ENCODE data around the gene PELI2.
A peak's percentile ranks its signal among the peaks of the same experiment; 100 is the strongest.

PELI2 gene

GRCh38 chr14:56143025-56143424 is 24.8 kb downstream of the PELI2 start:
- H4K91ac ChIP-seq (ENCODE audit: low read length) = no peak overlapping the region
- H3K14ac ChIP-seq (ENCODE audit: low read length in 2 of 2) = no peak overlapping the region
- H3K36me3 ChIP-seq (ENCODE audit: control insufficient read depth in 1 of 2, insufficient read depth in 2 of 2, low read depth in 1 of 2, low read length in 2 of 2) = no peaks in the 10 kb centered on the region
- no peak overlapping the region for H3K27ac ChIP-seq (ENCODE audit: low read length, poor library complexity, severe bottlenecking)
- DNase-seq = no peak
- H3K4ac ChIP-seq (ENCODE audit: low read depth in 1 of 2, low read length in 2 of 2) = no peak overlapping the region
- H4K8ac ChIP-seq (ENCODE audit: low read length) = no peak overlapping the region
- no peak overlapping the region for H3K4me3 ChIP-seq (ENCODE audit: insufficient read depth in 1 of 2, low read depth in 1 of 2, low read length in 2 of 2)
- no peak overlapping the region for H3K18ac ChIP-seq (ENCODE audit: low read depth in 1 of 2, low read length in 2 of 2)
- no peak overlapping the region for H3K9ac ChIP-seq (ENCODE audit: low read length)
- no peak overlapping the region for H3K23ac ChIP-seq (ENCODE audit: low read length in 2 of 2)
- no peak overlapping the region for H2AK5ac ChIP-seq (ENCODE audit: low read length, severe bottlenecking)
- peaks cover 6% of the 10 kb centered on the region for H3K79me1 ChIP-seq (replicated peaks; ENCODE audit: low read length, poor library complexity, severe bottlenecking)
- H3K27me3 ChIP-seq (ENCODE audit: control insufficient read depth in 1 of 2, insufficient read depth in 1 of 2, low read length in 2 of 2) = no peaks in the 10 kb centered on the region
- H2BK15ac ChIP-seq (ENCODE audit: low read depth, poor library complexity, severe bottlenecking) = no peak overlapping the region
- no peaks in the 10 kb centered on the region for H3K9me3 ChIP-seq (ENCODE audit: control insufficient read depth, low read length)
- H2BK120ac ChIP-seq (ENCODE audit: low read depth, low read length) = no peak overlapping the region
- H3K4me1 ChIP-seq (ENCODE audit: control insufficient read depth, insufficient read depth, low read depth, low read length) = no peaks in the 10 kb centered on the region
- no peak overlapping the region for H2BK12ac ChIP-seq (ENCODE audit: low read length in 2 of 2)
- no peak overlapping the region for H2BK5ac ChIP-seq (ENCODE audit: low read depth, low read length, poor library complexity, severe bottlenecking)
- H3K4me2 ChIP-seq (ENCODE audit: low read length, poor library complexity, severe bottlenecking) = no peak overlapping the region
- 95% methylated on average over 1 of the region's 1 CpG for WGBS
- no peak overlapping the region for H2AFZ ChIP-seq (ENCODE audit: low read depth, low read length)

GRCh38 chr14:56144176-56144575 is 26.0 kb downstream of the PELI2 start:
- H2BK12ac ChIP-seq (ENCODE audit: low read length in 2 of 2) = no peak overlapping the region
- H3K27ac ChIP-seq (ENCODE audit: low read length, poor library complexity, severe bottlenecking) = no peak overlapping the region
- H3K79me1 ChIP-seq (replicated peaks; ENCODE audit: low read length, poor library complexity, severe bottlenecking) = peaks cover 8% of the 10 kb centered on the region
- no peak overlapping the region for H2AK5ac ChIP-seq (ENCODE audit: low read length, severe bottlenecking)
- no peak overlapping the region for H3K4me2 ChIP-seq (ENCODE audit: low read length, poor library complexity, severe bottlenecking)
- no peak overlapping the region for H3K14ac ChIP-seq (ENCODE audit: low read length in 2 of 2)
- H4K91ac ChIP-seq (ENCODE audit: low read length) = no peak overlapping the region
- no peak overlapping the region for H2BK5ac ChIP-seq (ENCODE audit: low read depth, low read length, poor library complexity, severe bottlenecking)
- no peak overlapping the region for H2BK15ac ChIP-seq (ENCODE audit: low read depth, poor library complexity, severe bottlenecking)
- no peak overlapping the region for H4K8ac ChIP-seq (ENCODE audit: low read length)
- no peak overlapping the region for H3K4me3 ChIP-seq (ENCODE audit: insufficient read depth in 1 of 2, low read depth in 1 of 2, low read length in 2 of 2)
- no peak overlapping the region for H3K23ac ChIP-seq (ENCODE audit: low read length in 2 of 2)
- H3K18ac ChIP-seq (ENCODE audit: low read depth in 1 of 2, low read length in 2 of 2) = no peak overlapping the region
- H3K27me3 ChIP-seq (ENCODE audit: control insufficient read depth in 1 of 2, insufficient read depth in 1 of 2, low read length in 2 of 2) = no peaks in the 10 kb centered on the region
- DNase-seq = no peak
- H2BK120ac ChIP-seq (ENCODE audit: low read depth, low read length) = no peak overlapping the region
- H3K9ac ChIP-seq (ENCODE audit: low read length) = no peak overlapping the region
- H3K4ac ChIP-seq (ENCODE audit: low read depth in 1 of 2, low read length in 2 of 2) = no peak overlapping the region
- no peaks in the 10 kb centered on the region for H3K9me3 ChIP-seq (ENCODE audit: control insufficient read depth, low read length)
- H3K4me1 ChIP-seq (ENCODE audit: control insufficient read depth, insufficient read depth, low read depth, low read length) = no peaks in the 10 kb centered on the region
- no CpG with 5 or more reads among the region's 1 CpG for WGBS
- no peak overlapping the region for H2AFZ ChIP-seq (ENCODE audit: low read depth, low read length)
- no peaks in the 10 kb centered on the region for H3K36me3 ChIP-seq (ENCODE audit: control insufficient read depth in 1 of 2, insufficient read depth in 2 of 2, low read depth in 1 of 2, low read length in 2 of 2)

- Histone ChIP-seq H2BK120ac (ENCODE audit: low read depth, low read length) (no peak overlapping the region), H2BK5ac (ENCODE audit: low read depth, low read length, poor library complexity, severe bottlenecking) (no peak overlapping the region), H3K18ac (ENCODE audit: low read depth in 1 of 2, low read length in 2 of 2) (no peak overlapping the region), H3K9me3 (ENCODE audit: control insufficient read depth, low read length) (no peaks in the 10 kb centered on the region), H2BK12ac (ENCODE audit: low read length in 2 of 2) (no peak overlapping the region), H3K9ac (ENCODE audit: low read length) (no peak overlapping the region), H4K8ac (ENCODE audit: low read length) (no peak overlapping the region), H4K91ac (ENCODE audit: low read length) (no peak overlapping the region), H2AFZ (ENCODE audit: low read depth, low read length) (no peak overlapping the region), H3K4me2 (ENCODE audit: low read length, poor library complexity, severe bottlenecking) (no peak overlapping the region), H2BK15ac (ENCODE audit: low read depth, poor library complexity, severe bottlenecking) (no peak overlapping the region), H3K23ac (ENCODE audit: low read length in 2 of 2) (no peak overlapping the region), H3K36me3 (ENCODE audit: control insufficient read depth in 1 of 2, insufficient read depth in 2 of 2, low read depth in 1 of 2, low read length in 2 of 2) (no peaks in the 10 kb centered on the region), H3K27ac (ENCODE audit: low read length, poor library complexity, severe bottlenecking) (no peak overlapping the region), H3K4ac (ENCODE audit: low read depth in 1 of 2, low read length in 2 of 2) (no peak overlapping the region), H3K27me3 (ENCODE audit: control insufficient read depth in 1 of 2, insufficient read depth in 1 of 2, low read length in 2 of 2) (no peaks in the 10 kb centered on the region), H3K4me1 (ENCODE audit: control insufficient read depth, insufficient read depth, low read depth, low read length) (no peaks in the 10 kb centered on the region), H3K4me3 (ENCODE audit: insufficient read depth in 1 of 2, low read depth in 1 of 2, low read length in 2 of 2) (no peak overlapping the region), H3K14ac (ENCODE audit: low read length in 2 of 2) (no peak overlapping the region), H2AK5ac (ENCODE audit: low read length, severe bottlenecking) (no peak overlapping the region), H3K79me1 (replicated peaks; ENCODE audit: low read length, poor library complexity, severe bottlenecking) (peaks cover 8% of the 10 kb centered on the region)
- WGBS = 100% methylated on average over 2 of the region's 5 CpGs
- no peak for DNase-seq
These were observed 27.1 kb downstream of the PELI2 start for GRCh38 chr14:56145181-56145769.

GRCh38 chr14:56145965-56146364 is 27.8 kb downstream of the PELI2 start:
- Histone ChIP-seq H3K4ac (ENCODE audit: low read depth in 1 of 2, low read length in 2 of 2) (no peak overlapping the region), H2BK15ac (ENCODE audit: low read depth, poor library complexity, severe bottlenecking) (no peak overlapping the region), H3K27ac (ENCODE audit: low read length, poor library complexity, severe bottlenecking) (no peak overlapping the region), H3K23ac (ENCODE audit: low read length in 2 of 2) (no peak overlapping the region), H3K18ac (ENCODE audit: low read depth in 1 of 2, low read length in 2 of 2) (no peak overlapping the region), H2BK120ac (ENCODE audit: low read depth, low read length) (no peak overlapping the region), H3K9me3 (ENCODE audit: control insufficient read depth, low read length) (no peaks in the 10 kb centered on the region), H4K91ac (ENCODE audit: low read length) (no peak overlapping the region), H2BK5ac (ENCODE audit: low read depth, low read length, poor library complexity, severe bottlenecking) (no peak overlapping the region), H3K9ac (ENCODE audit: low read length) (no peak overlapping the region), H4K8ac (ENCODE audit: low read length) (no peak overlapping the region), H2BK12ac (ENCODE audit: low read length in 2 of 2) (no peak overlapping the region), H3K79me1 (replicated peaks; ENCODE audit: low read length, poor library complexity, severe bottlenecking) (peaks cover 8% of the 10 kb centered on the region), H3K27me3 (ENCODE audit: control insufficient read depth in 1 of 2, insufficient read depth in 1 of 2, low read length in 2 of 2) (no peaks in the 10 kb centered on the region), H3K4me1 (ENCODE audit: control insufficient read depth, insufficient read depth, low read depth, low read length) (no peaks in the 10 kb centered on the region), H3K4me2 (ENCODE audit: low read length, poor library complexity, severe bottlenecking) (no peak overlapping the region), H3K36me3 (ENCODE audit: control insufficient read depth in 1 of 2, insufficient read depth in 2 of 2, low read depth in 1 of 2, low read length in 2 of 2) (no peaks in the 10 kb centered on the region), H2AK5ac (ENCODE audit: low read length, severe bottlenecking) (no peak overlapping the region), H3K14ac (ENCODE audit: low read length in 2 of 2) (no peak overlapping the region), H3K4me3 (ENCODE audit: insufficient read depth in 1 of 2, low read depth in 1 of 2, low read length in 2 of 2) (no peak overlapping the region), H2AFZ (ENCODE audit: low read depth, low read length) (no peak overlapping the region)
- WGBS = 39% methylated on average over 3 of the region's 3 CpGs
- peak; percentile 32 for DNase-seq
